Panc1 (cell line): ENCODE results near the gene MBNL2. TPM values are rescaled to one million over a fixed set of nuclear protein-coding genes. Genes with fewer than 3 reads are reported as not detected.

Experiments
- ATAC-seq: fragments of 200-7000 bp; cut with Tn5 transposase; 2 replicates; pipeline ENCODE4 v1.9.1; 2020; ENCODE audit warnings: mild to moderate bottlenecking, moderate library complexity
- BruUV-seq: library from RNA; stranded (reverse); fragments of 400-500 nt; replicated peaks from 2 replicates; lab custom pipeline; 2021; lab: Mats Ljungman, UMichigan
- CTCF ChIA-PET: fragments of 300-600 bp; sonication (Branson Sonifier 250); formaldehyde crosslinking; loops from one replicate; lab custom pipeline; 2022; ENCODE audit warnings: antibody characterized with exemption; lab: Charles Lee
- POLR2A ChIA-PET: fragments of 300-600 bp; sonication (Branson Sonifier 250); formaldehyde crosslinking; loops from one replicate; lab custom pipeline; 2022; ENCODE audit warnings: antibody characterized with exemption; lab: Charles Lee
- DNase-seq: peaks from one replicate; pipeline ENCODE4 v3.0.0-alpha.2; 2010; ENCODE audit warnings: low read depth, low spot score
- H3K27ac ChIP-seq: 2 replicates; pipeline ENCODE4 v1.5.1; 2011; ENCODE audit warnings: mild to moderate bottlenecking, low read length, inconsistent platforms
- H3K27me3 ChIP-seq: fragments of 200-500 bp; sonication (Bioruptor generic); 2 replicates; pipeline ENCODE4 v1.6.0; 2014; ENCODE audit warnings: low read length, inconsistent platforms; ENCODE audit not compliant: control insufficient read depth, insufficient read depth
- H3K36me3 ChIP-seq: fragments of 200-500 bp; sonication (Bioruptor generic); 2 replicates; pipeline ENCODE4 v1.5.1; 2014; ENCODE audit warnings: inconsistent platforms, mild to moderate bottlenecking, low read length, moderate library complexity; ENCODE audit not compliant: control insufficient read depth, insufficient read depth
- H3K4me1 ChIP-seq: 2 replicates; pipeline ENCODE4 v1.5.1; 2011; ENCODE audit warnings: inconsistent platforms, mild to moderate bottlenecking, low read length, moderate library complexity; ENCODE audit not compliant: control insufficient read depth, insufficient read depth
- H3K4me3 ChIP-seq, 2 experiments: 2 replicates each; pipeline ENCODE4 v1.5.1; 2011 to 2012; ENCODE audit warnings: low read depth in 2 of 2, low read length in 2 of 2, mild to moderate bottlenecking in 2 of 2, inconsistent platforms in 1 of 2, moderate library complexity in 1 of 2
- H3K9me3 ChIP-seq: fragments of 200-500 bp; sonication (Bioruptor generic); 2 replicates; pipeline ENCODE4 v1.5.1; 2014; ENCODE audit warnings: low read depth, mild to moderate bottlenecking, inconsistent platforms, low read length, moderate library complexity; ENCODE audit not compliant: control insufficient read depth, insufficient read depth
- POLR2AphosphoS5 ChIP-seq: IDR thresholded peaks from 2 replicates; pipeline ENCODE4 v1.6.1; 2012; ENCODE audit warnings: mild to moderate bottlenecking, low read depth, low read length, moderate library complexity
- SIN3A ChIP-seq: IDR thresholded peaks from 2 replicates; pipeline ENCODE4 v1.6.1; 2012; ENCODE audit warnings: low read depth, mild to moderate bottlenecking, low read length, moderate library complexity, borderline replicate concordance; ENCODE audit not compliant: insufficient read depth
- TCF7L2 ChIP-seq: IDR thresholded peaks from 2 replicates; pipeline ENCODE4 v1.6.1; 2011; ENCODE audit warnings: mild to moderate bottlenecking, low read depth, low read length, inconsistent platforms
- in situ Hi-C: cut with HindIII; loops from 2 replicates; pipeline ENCODE4 v1.10.0; 2016; ENCODE audit warnings: low sequenced_read_pairs, low pct_unique_long_range_greater_than_20kb
- intact Hi-C: fragments of 100-400 bp; cut with micrococcal nuclease; formaldehyde crosslinking; loops from one replicate; pipeline ENCODE4 v1.10.0; 2022; ENCODE audit not compliant: unreplicated experiment
- total RNA-seq: library from RNA; stranded (reverse); gene quantifications from one replicate; pipeline ENCODE4 v1.2.1, GENCODE V29; 2021; ENCODE audit not compliant: unreplicated experiment
- TF ChIP-seq, protein P1 (sequence below): fragments of 450-650 bp; IDR thresholded peaks from 2 replicates; pipeline ENCODE4 v1.5.1; 2017; ENCODE audit warnings: mild to moderate bottlenecking
- TF ChIP-seq, protein P2 (sequence below), 2 experiments: IDR thresholded peaks; 2 replicates each; pipeline ENCODE4 v1.6.1; 2011 to 2012; ENCODE audit warnings: low read depth in 2 of 2, control low read depth in 1 of 2, low read length in 1 of 2, mild to moderate bottlenecking in 1 of 2, moderate library complexity in 1 of 2; ENCODE audit not compliant: insufficient read depth in 1 of 2

MBNL2 gene
- total RNA-seq, 1 experiment from 2014 or later = 103 TPM

DNA sequence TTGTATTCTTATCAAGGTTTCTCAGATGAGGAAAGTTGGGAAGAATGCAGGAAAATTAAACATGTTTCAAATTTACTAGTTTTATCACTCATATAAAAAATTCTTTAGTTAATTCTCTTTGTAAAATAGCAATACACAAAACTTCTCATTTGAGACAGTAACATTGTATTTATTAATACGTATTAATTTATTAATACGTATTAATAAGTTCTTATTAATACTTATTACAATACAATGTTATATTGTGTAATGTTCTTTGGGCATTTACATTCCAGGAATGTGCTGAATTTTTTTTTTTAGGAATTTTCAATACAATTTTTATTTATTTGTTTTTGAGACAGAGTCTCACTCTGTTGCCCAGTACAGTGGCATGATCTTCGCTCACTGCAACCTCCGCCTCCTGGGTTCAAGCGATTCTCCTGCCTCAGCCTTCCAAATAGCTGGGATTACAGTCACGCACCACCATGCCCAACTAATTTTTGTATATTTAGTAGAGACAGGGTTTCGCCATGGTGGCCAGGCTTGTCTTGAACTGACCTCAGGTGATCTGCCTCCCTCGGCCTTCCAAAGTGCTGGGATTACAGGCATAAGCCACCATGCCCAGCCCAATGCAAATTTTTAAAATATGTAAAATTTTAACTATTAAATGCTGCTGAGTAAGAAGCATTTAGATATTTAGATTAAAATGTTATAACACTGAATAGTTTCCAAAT is 31.6 kb downstream of the MBNL2 start:
- H3K27ac ChIP-seq = peak overlapping the region; percentile 100
- intact Hi-C loops (no loop called here), in situ Hi-C loops (no loop called here)
- ATAC-seq (no peak), DNase-seq (no peak)
- TF ChIP-seq, protein P1, sequence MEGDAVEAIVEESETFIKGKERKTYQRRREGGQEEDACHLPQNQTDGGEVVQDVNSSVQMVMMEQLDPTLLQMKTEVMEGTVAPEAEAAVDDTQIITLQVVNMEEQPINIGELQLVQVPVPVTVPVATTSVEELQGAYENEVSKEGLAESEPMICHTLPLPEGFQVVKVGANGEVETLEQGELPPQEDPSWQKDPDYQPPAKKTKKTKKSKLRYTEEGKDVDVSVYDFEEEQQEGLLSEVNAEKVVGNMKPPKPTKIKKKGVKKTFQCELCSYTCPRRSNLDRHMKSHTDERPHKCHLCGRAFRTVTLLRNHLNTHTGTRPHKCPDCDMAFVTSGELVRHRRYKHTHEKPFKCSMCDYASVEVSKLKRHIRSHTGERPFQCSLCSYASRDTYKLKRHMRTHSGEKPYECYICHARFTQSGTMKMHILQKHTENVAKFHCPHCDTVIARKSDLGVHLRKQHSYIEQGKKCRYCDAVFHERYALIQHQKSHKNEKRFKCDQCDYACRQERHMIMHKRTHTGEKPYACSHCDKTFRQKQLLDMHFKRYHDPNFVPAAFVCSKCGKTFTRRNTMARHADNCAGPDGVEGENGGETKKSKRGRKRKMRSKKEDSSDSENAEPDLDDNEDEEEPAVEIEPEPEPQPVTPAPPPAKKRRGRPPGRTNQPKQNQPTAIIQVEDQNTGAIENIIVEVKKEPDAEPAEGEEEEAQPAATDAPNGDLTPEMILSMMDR = no peak
- no peak for TF ChIP-seq SIN3A
- TF ChIP-seq, protein P2, sequence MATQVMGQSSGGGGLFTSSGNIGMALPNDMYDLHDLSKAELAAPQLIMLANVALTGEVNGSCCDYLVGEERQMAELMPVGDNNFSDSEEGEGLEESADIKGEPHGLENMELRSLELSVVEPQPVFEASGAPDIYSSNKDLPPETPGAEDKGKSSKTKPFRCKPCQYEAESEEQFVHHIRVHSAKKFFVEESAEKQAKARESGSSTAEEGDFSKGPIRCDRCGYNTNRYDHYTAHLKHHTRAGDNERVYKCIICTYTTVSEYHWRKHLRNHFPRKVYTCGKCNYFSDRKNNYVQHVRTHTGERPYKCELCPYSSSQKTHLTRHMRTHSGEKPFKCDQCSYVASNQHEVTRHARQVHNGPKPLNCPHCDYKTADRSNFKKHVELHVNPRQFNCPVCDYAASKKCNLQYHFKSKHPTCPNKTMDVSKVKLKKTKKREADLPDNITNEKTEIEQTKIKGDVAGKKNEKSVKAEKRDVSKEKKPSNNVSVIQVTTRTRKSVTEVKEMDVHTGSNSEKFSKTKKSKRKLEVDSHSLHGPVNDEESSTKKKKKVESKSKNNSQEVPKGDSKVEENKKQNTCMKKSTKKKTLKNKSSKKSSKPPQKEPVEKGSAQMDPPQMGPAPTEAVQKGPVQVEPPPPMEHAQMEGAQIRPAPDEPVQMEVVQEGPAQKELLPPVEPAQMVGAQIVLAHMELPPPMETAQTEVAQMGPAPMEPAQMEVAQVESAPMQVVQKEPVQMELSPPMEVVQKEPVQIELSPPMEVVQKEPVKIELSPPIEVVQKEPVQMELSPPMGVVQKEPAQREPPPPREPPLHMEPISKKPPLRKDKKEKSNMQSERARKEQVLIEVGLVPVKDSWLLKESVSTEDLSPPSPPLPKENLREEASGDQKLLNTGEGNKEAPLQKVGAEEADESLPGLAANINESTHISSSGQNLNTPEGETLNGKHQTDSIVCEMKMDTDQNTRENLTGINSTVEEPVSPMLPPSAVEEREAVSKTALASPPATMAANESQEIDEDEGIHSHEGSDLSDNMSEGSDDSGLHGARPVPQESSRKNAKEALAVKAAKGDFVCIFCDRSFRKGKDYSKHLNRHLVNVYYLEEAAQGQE (IDR thresholded peaks at IDR 0.05; ENCODE audit: insufficient read depth in 1 of 2, low read depth in 2 of 2, low read length in 1 of 2) = no peak
- no peak for TF ChIP-seq POLR2AphosphoS5
- TF ChIP-seq TCF7L2 = no peak
- H3K9me3 ChIP-seq = no peaks in the 10 kb centered on the region
- no peaks in the 10 kb centered on the region; the same call in none of the 2 replicates for H3K36me3 ChIP-seq
- BruUV-seq = no TSS peak
- H3K27me3 ChIP-seq = no peaks in the 10 kb centered on the region
- no peak overlapping the region for H3K4me3 ChIP-seq
- POLR2A ChIA-PET = interaction anchor here (0.6 kb wide), 1 partner anchor 106 kb away, joined by 3 read pairs; no protein-coding TSS in a partner anchor
- CTCF ChIA-PET = no interaction called here
- H3K4me1 ChIP-seq = peaks cover 91% of the 10 kb centered on the region

DNA sequence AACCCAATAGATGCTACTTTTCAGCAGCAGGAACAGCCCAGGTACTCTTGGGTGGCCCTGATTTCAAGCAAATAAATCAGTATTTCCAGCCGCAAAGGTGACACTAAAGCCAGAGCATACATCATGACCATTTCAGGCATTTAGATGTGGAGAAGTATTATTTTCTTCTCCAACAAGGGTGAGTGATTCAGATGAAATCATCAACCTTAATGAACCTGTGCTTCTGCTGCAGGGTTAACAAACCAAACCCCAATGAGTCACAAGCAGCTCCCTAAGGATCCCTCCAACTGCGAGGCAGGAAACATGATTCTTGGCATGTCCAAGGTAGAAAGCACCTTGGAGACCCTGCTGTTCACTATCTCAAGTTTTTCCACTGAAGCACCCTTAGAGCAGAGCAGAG is 32.7 kb downstream of the MBNL2 start:
- Histone ChIP-seq H3K27ac (peak overlapping the region; percentile 100), H3K4me1 (peaks cover 92% of the 10 kb centered on the region), H3K4me3 (no peak overlapping the region), H3K36me3 (peaks cover under 1% of the 10 kb centered on the region), H3K27me3 (no peaks in the 10 kb centered on the region), H3K9me3 (no peaks in the 10 kb centered on the region)
- DNase-seq (no peak), ATAC-seq (peak; percentile 45)
- CTCF ChIA-PET = no interaction called here
- in situ Hi-C loops (no loop called here), intact Hi-C loops (no loop called here)
- POLR2A ChIA-PET = interaction anchor here (0.6 to 1.0 kb wide), 2 partner anchors 9 to 107 kb away, joined by 3 read pairs; no protein-coding TSS in a partner anchor
- BruUV-seq = no TSS peak
- TF ChIP-seq TCF7L2 = no peak
- TF ChIP-seq POLR2AphosphoS5 = peak; percentile 19; the same call in 1 of the 2 replicates

DNA sequence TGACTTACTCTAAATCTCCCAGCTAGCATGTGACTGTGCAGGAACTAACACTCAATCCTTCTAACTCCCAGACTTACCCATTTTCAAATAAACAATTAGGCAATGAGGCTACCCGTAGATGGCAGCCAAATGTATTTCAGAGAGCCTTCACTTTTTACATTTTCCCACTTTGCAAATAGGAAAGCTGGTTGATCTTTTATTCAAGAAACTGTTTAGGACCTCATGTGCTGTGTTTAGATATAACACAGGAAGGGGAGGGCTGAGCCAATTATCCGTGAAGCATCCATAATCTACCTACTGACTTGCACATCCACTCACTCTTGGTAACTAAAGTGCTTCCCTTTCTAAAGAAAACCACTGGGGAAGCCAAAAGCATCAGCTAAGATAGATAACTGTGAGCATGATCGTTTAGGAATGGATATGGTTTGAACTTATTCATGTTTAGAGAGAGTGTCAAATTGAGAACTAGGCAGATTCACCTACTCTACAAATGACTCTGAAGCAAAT is 33.4 kb downstream of the MBNL2 start:
- peaks cover 92% of the 10 kb centered on the region for H3K4me1 ChIP-seq
- ATAC-seq (no peak), DNase-seq (no peak)
- H3K27ac ChIP-seq = peak overlapping the region; percentile 100
- TF ChIP-seq TCF7L2 = no peak
- TF ChIP-seq SIN3A = no peak
- TF ChIP-seq POLR2AphosphoS5 = no peak
- TF ChIP-seq, protein P2 (IDR thresholded peaks at IDR 0.05; ENCODE audit: insufficient read depth in 1 of 2, low read depth in 2 of 2, low read length in 1 of 2) = no peak
- TF ChIP-seq, protein P1 = no peak
- no peak overlapping the region for H3K4me3 ChIP-seq
- POLR2A ChIA-PET = interaction anchor here (0.6 to 1.0 kb wide), 2 partner anchors 10 to 21 kb away, joined by 3 read pairs; no protein-coding TSS in a partner anchor
- CTCF ChIA-PET = interaction anchor here (0.6 kb wide), 1 partner anchor 32 kb away, joined by 3 read pairs; no protein-coding TSS in a partner anchor
- H3K27me3 ChIP-seq = no peaks in the 10 kb centered on the region
- intact Hi-C loops (no loop called here), in situ Hi-C loops (no loop called here)
- no TSS peak for BruUV-seq
- H3K9me3 ChIP-seq = no peaks in the 10 kb centered on the region
- H3K36me3 ChIP-seq = peaks cover 3% of the 10 kb centered on the region
